Measurements from ENCODE around the gene PCSK4. TPM values are rescaled to one million over a fixed set of nuclear protein-coding genes. Genes with fewer than 3 reads are reported as not detected.
"Not testable (repeated sequence)": the region's sequence is repeated elsewhere in the genome, so short reads cannot be mapped to it uniquely, and the experiment has no call there.

PCSK4 gene
- total RNA-seq, 1 donor from 2014 or later = 2.1 TPM

DNA sequence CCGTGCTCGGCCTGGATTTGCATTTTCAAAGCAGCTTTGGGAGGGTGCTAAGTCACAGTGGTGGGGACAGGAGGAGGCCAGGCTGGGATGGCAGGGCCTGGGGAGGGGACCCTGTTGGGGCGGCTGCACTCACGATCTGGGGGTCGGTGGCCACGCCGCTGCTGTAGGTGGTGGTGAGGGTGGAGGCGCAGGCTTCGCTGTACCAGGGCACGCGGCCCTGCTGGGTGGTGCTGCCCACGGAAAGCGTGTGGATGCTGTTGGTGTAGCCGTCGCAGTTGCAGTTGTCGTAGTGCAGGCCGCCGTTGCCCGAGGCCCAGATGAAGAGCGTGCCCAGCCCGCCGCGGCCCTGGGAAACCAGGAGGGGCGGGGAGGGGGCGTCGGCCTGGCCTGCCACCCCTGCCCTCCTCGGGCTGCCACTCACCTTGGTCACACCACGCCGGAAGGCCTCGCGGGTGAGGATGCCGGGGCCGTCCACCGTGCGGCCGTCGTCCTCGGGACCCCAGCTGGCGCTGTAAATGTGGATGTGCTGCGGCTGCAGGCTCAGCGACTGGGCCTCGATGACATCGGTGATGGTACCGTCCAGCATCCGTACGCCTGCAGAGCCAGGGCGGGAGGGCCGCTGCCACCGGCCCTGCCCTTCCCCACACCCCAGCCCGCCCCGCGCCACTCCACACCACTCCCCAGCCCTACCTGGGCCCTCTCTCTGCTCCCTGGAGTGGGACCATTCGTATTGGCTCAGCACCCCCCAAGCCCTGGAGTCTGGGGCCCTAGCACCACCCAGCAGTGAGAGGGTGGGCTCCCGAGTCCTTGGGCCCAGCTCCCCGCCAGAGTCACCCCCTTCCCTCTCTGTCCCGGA lies 3.2 kb downstream of the PCSK4 start:
- H3K36me3 Mint-ChIP-seq (ENCODE audit: low read depth) = no peaks in the 10 kb centered on the region
- H3K4me1 Mint-ChIP-seq (ENCODE audit: low read depth) = peaks cover 11% of the 10 kb centered on the region
- no peaks in the 10 kb centered on the region for H3K9me3 Mint-ChIP-seq
- H3K27me3 Mint-ChIP-seq (ENCODE audit: low read depth) = peaks cover 4% of the 10 kb centered on the region
- intact Hi-C loops (cut with micrococcal nuclease) = no loop called here
- H3K4me3 Mint-ChIP-seq (ENCODE audit: low read depth) = no peak overlapping the region
- no peak overlapping the region for H3K27ac Mint-ChIP-seq
- no peak for DNase-seq (ENCODE audit: low spot score)

DNA sequence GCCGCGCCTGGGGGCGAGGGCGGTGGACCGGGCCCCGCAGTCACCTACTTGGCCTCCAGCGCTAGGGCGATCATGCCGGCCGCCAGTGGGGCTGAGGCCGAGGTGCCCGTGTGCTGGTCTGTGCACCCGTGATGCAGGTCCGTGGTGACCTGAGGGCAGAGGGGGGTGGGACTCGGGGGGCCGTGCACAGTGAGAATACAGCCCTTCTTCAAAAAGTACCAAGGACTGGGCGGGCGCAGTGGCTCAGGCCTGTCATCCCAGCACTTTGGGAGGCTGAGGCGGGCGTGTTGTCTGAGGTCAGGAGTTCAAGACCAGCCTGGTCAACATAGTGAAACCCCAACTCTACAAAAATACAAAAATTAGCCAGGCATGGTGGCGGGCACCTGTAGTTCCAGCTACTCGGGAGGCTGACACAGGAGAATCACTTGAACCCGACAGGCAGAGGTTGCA lies 6.1 kb downstream of the PCSK4 start:
- Mint-ChIP-seq H3K9me3 (no peaks in the 10 kb centered on the region), H3K4me3 (ENCODE audit: low read depth) (no peak overlapping the region)
- intact Hi-C loops (cut with micrococcal nuclease) = no loop called here

DNA sequence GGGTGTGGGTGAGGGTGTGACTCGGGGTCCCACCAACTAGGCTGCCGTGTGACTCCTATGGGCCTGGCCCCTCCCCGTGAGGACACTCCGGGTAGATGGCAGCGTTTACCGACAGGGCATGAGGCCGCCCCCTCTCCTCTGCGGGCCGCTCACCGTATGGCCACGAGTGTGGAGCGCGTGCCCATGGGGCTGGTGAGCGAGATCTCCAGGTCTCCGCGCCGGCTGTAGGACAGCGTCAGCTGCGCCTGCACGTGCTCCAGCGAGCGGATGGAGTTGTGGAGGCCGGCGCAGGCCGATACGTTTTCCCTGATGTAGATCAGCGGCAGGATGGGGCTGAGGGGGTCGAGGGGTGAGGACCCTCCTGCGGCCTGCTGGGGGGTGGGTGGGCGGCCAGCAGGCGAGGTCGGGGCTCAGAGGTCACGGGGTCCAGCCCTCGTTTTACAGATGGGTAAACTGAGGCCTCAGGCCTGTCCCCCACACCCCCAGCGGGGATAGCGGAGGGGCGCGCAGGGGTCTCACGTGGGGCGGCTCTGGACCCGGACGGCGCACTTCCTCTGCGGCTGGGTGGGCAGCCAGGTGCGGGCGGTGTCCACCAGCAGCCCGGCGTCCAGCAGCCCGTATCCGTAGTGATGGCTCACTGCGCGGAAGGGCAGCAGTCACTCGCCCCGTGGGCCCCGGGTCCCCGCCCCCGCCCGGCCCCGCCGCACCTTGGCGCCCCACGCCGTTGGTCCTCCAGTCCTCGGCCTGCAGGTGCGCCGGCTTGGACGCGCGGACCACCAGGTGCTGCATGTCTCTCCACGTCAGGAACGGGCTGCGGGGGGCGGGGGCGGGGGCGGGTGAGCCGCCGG lies 6.8 kb downstream of the PCSK4 start:
- intact Hi-C loops (cut with micrococcal nuclease) = no loop called here
- H3K36me3 Mint-ChIP-seq (ENCODE audit: low read depth) = peaks cover 3% of the 10 kb centered on the region
- no peak overlapping the region for H3K27ac Mint-ChIP-seq
- H3K4me3 Mint-ChIP-seq (ENCODE audit: low read depth) = no peak overlapping the region
- no peaks in the 10 kb centered on the region for H3K9me3 Mint-ChIP-seq
- DNase-seq (ENCODE audit: low spot score) = no peak
- peaks cover 3% of the 10 kb centered on the region for H3K4me1 Mint-ChIP-seq (ENCODE audit: low read depth)
- no peaks in the 10 kb centered on the region for H3K27me3 Mint-ChIP-seq (ENCODE audit: low read depth)

More for the DNA sequence above, 6.1 kb downstream of the PCSK4 start:
- H3K27ac Mint-ChIP-seq = no peak overlapping the region
- DNase-seq (ENCODE audit: low spot score) = no peak
- peaks cover 2% of the 10 kb centered on the region for H3K36me3 Mint-ChIP-seq (ENCODE audit: low read depth)
- peaks cover 2% of the 10 kb centered on the region for H3K4me1 Mint-ChIP-seq (ENCODE audit: low read depth)
- no peaks in the 10 kb centered on the region for H3K27me3 Mint-ChIP-seq (ENCODE audit: low read depth)

DNA sequence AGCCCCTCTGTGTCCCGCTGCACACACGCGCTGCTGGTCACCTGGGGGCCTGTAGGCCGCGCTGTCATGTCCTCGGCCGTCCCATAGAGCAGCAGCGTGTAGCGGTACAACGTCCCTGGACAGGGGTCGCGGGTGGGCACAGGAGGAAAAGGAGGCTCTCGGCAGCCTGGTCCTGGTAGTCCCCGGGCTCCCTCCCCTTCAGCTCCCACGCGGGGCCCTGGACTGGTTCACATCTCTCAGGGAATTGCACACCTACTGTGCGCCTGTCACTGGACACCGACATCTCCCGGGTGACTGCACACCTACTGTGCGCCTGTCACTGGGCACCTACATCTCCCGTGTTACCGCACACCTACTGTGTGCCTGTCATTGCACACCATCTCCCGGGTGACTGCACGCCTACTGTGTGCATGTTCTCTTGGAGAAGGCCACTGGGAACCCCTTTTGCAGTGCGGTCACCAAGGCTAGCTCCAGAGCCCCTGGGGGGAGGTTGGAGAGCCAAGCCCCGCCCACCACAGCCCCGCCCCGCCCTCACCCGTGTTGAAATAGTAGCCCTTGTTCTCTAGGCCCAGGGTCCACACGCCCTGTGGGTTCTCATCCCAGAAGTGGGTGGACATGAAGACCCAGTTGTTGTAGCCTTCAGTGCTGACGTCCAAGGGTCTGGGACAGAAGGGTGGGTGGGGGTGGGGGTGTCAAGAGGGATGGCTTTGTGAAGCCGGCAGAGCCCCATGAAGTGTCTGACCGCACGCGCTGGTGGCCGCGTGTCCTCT lies 7.6 kb downstream of the PCSK4 start:
- H3K4me3 Mint-ChIP-seq (ENCODE audit: low read depth) = no peak overlapping the region
- peaks cover 4% of the 10 kb centered on the region for H3K36me3 Mint-ChIP-seq (ENCODE audit: low read depth)
- H3K27me3 Mint-ChIP-seq (ENCODE audit: low read depth) = no peaks in the 10 kb centered on the region
- H3K4me1 Mint-ChIP-seq (ENCODE audit: low read depth) = peaks cover 3% of the 10 kb centered on the region
- no peak for DNase-seq (ENCODE audit: low spot score)
- H3K9me3 Mint-ChIP-seq = no peaks in the 10 kb centered on the region
- no peak overlapping the region for H3K27ac Mint-ChIP-seq
- intact Hi-C loops (cut with micrococcal nuclease) = no loop called here

DNA sequence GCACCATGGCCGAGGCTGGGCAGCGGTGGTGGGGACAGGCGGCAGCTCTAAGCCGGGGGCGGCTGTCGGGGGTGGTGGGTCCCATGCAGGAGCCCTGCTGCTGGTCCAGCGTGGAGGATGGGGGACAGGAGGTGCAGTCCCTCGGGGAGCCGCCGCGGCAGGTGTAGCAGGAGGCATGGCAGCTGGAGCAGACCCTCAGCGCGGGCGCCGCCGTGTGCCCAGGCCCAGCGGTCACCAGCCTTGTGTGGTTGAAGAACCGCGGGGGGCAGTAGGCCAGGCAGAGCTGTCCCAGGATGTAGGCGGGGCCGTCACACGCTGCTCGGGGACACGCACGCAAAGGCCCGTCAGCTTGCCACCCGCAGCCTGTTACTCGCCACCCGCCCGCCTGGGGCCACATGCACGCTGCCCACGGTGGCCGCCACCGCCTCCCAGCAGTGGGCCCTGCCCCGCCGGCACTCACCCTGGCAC lies 8.2 kb downstream of the PCSK4 start:
- Mint-ChIP-seq H3K4me1 (ENCODE audit: low read depth) (peaks cover 5% of the 10 kb centered on the region), H3K9me3 (no peaks in the 10 kb centered on the region), H3K27me3 (ENCODE audit: low read depth) (no peaks in the 10 kb centered on the region), H3K27ac (no peak overlapping the region), H3K4me3 (ENCODE audit: low read depth) (no peak overlapping the region), H3K36me3 (ENCODE audit: low read depth) (peaks cover 9% of the 10 kb centered on the region)
- intact Hi-C loops (cut with micrococcal nuclease) = no loop called here
- DNase-seq (ENCODE audit: low spot score) = no peak

DNA sequence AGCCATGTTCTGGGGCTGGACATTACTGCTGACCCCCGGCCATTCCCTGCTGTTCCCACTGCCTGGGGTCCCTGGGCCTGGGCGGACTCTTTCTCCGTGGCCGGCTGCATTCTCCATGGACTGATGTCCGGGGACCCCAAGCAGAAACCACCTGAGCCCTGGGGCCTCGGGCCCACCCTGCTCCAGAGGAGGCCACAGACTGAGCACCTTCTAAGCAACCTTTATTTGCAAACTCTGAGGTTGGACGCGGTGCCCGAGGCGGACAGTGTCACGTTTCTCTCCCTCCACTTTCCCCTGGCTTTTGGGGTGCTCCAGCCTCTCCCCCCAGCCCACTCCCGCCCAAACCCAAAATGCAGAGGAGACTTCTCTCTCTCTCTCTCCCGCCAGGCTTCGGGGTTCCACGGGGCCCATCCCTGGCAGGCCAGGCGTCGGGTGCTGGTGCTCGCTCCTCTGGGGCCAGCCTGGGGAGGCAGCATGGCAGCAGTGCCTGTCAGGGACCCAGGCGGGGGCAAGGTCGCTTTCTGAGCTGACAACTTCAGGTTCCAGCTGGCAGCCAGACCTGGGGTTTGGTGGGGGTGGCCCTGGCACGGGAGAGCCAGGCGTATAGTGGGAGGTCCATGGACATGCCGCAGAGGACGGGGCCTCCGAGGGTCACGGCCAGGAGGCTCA lies 8.8 kb downstream of the PCSK4 start:
- no peaks in the 10 kb centered on the region for H3K9me3 Mint-ChIP-seq
- no peak overlapping the region for H3K4me3 Mint-ChIP-seq (ENCODE audit: low read depth)
- DNase-seq (ENCODE audit: low spot score) = no peak
- no peaks in the 10 kb centered on the region for H3K27me3 Mint-ChIP-seq (ENCODE audit: low read depth)
- peaks cover 9% of the 10 kb centered on the region for H3K36me3 Mint-ChIP-seq (ENCODE audit: low read depth)
- intact Hi-C loops (cut with micrococcal nuclease) = no loop called here
- H3K27ac Mint-ChIP-seq = no peak overlapping the region
- H3K4me1 Mint-ChIP-seq (ENCODE audit: low read depth) = peaks cover 5% of the 10 kb centered on the region

DNA sequence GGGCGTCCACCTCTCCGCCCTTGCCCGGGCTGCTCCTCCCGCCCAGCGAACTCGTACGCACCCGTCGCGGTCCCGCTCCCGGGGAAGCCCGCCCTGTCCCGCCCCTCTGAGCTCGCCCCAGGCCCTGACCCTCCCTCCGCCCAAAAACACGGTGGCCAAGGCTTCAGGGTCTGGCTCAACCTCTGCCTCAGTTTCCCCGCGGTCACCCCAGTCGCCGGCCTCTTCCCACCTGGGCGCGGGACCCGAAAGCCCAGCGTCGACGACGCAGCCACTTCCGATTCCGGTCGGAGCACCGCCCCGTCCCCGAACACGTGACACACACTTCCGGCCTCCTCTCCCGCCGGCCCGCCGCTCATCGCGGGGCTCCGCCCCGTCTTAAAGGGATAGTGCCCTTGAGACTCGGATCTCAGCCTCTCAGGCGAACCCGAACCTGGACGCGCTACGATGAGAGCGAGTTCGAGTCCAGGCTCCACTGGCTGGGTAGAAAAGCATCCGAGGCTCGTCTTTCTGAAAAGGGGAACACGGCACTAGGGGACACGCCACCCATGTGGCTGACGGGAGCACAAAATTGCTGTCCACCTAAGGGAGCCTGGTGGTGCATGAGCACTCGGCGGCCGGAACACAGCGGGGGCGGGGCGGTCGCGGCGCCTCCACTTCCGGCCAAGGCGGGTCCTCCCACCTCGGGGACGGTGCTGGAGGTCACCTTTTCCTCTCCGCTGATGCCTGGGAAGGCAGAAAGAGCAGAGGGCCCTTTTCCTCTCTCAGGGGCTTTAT lies 11.0 kb downstream of the PCSK4 start, which contains the start of gene C19orf25:
C19orf25 (minus strand) TSS at position 282 of the 774 bp plus-strand sequence. CDS start 312 bp downstream, outside the sequence.
- Mint-ChIP-seq H3K4me3 (ENCODE audit: low read depth) (peak within 1 kb of the TSS; percentile 96), H3K4me1 (ENCODE audit: low read depth) (peaks cover 5% of the 10 kb centered on the region), H3K27ac (peak within 1 kb of the TSS; percentile 93), H3K9me3 (no peaks in the 10 kb centered on the region), H3K36me3 (ENCODE audit: low read depth) (peaks cover 12% of the 10 kb centered on the region), H3K27me3 (ENCODE audit: low read depth) (no peaks in the 10 kb centered on the region)
- DNase-seq (ENCODE audit: low spot score) = peak; percentile 92
- intact Hi-C loops (cut with micrococcal nuclease) = loop anchor here (1.0 kb wide), 1 partner anchor 11 kb away; the partner anchor contains the start of gene PCSK4

DNA sequence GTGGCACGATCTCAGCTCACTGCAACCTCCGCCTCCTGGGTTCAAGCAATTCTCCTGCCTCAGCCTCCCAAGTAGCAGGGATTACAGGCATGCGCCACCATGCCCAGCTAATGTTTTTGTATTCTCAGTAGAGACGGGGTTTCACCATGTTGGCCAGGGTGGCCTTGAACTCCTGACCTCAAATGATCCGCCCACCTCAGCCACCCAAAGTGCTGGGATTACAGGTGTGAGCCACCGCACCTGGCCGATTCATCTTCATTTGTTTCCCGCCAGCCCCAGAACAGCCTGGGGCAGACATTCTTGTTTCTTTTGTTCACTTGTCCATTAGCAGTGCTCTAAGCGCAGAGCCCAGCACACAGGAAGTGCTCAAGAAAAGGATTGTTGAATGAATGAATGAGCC lies 13.1 kb downstream of the PCSK4 start:
- H3K9me3 Mint-ChIP-seq; H3K27me3 Mint-ChIP-seq (ENCODE audit: low read depth); DNase-seq (ENCODE audit: low spot score); intact Hi-C loops (cut with micrococcal nuclease); H3K4me1 Mint-ChIP-seq (ENCODE audit: low read depth); H3K27ac Mint-ChIP-seq: not testable (repeated sequence)
- Mint-ChIP-seq H3K4me3 (ENCODE audit: low read depth) (peak overlapping the region; percentile 42), H3K36me3 (ENCODE audit: low read depth) (peaks cover 12% of the 10 kb centered on the region)

DNA sequence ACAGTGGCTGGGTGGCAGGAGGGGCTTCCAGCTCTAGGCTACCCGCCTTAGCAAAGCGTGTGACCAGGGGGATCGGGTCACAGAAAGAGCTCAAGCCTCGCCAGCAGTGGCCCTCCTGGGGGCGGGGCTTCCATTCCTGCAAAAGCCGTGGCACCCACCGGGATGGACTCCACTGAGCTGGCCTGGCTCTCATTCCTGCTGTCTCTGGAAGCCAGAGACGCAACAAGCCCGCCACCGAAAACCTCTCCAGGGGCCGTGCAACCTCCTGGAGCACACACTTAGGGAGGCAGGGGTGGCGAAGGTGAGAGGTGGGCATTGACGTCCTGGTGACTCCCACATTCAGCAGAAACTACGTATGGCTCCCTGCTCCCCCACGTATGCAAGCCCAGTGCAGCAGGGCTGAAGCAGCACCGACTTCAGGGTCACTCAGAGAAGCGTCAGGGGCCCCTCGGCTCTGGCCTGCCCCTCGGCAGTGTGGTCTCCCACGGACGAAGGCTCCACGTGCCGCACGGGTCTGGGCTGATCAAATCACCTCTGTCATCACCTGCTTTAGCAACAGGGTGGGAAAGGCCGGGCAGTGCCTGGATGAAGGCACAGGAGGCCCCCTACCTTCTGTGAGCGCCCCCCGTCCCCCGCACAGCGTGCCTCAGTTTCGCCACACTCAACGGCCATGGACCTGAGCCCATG lies 14.3 kb downstream of the PCSK4 start:
- no peak overlapping the region for H3K27ac Mint-ChIP-seq
- no peak for DNase-seq (ENCODE audit: low spot score)
- peaks cover 9% of the 10 kb centered on the region for H3K27me3 Mint-ChIP-seq (ENCODE audit: low read depth)
- H3K4me3 Mint-ChIP-seq (ENCODE audit: low read depth) = no peak overlapping the region
- peaks cover 12% of the 10 kb centered on the region for H3K36me3 Mint-ChIP-seq (ENCODE audit: low read depth)
- intact Hi-C loops (cut with micrococcal nuclease) = no loop called here
- H3K4me1 Mint-ChIP-seq (ENCODE audit: low read depth) = peaks cover 7% of the 10 kb centered on the region
- H3K9me3 Mint-ChIP-seq = no peaks in the 10 kb centered on the region

DNA sequence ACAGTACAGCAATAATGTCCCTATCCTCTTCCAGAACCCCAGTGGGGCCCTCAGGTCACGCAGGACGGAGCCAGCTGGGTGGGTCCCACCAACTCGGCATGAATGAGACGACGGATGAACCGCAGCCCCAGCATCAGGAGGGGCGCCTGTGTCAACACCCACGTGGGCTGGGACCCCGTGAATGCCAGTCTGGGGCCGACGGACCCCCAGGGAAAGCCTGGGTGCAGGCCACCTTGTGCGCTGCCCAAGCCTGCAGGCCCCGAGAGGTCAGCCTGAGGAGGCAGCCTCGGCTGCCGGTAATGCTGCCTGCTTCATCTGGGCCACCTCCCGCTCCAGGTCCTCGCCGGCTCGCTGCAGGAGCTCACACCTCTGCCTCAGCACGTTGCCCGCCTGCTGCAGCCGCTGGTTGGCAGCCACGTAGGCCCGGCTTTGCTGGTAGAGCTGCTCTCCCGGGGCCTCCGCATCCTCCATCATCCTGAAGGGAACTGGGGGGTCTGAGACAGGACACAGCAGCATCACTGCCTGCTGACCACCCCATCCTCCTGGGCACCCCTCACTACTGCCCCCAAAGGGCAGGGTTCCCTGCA lies 15.3 kb downstream of the PCSK4 start:
- no peak for DNase-seq (ENCODE audit: low spot score)
- H3K27me3 Mint-ChIP-seq (ENCODE audit: low read depth) = peaks cover 12% of the 10 kb centered on the region
- H3K27ac Mint-ChIP-seq = no peak overlapping the region
- no peak overlapping the region for H3K4me3 Mint-ChIP-seq (ENCODE audit: low read depth)
- H3K4me1 Mint-ChIP-seq (ENCODE audit: low read depth) = peaks cover 8% of the 10 kb centered on the region
- no peaks in the 10 kb centered on the region for H3K9me3 Mint-ChIP-seq
- intact Hi-C loops (cut with micrococcal nuclease) = loop anchor here (5.0 kb wide), 1 partner anchor 37 kb away; the partner anchor contains the start of gene ADAMTSL5
- peaks cover 12% of the 10 kb centered on the region for H3K36me3 Mint-ChIP-seq (ENCODE audit: low read depth)
